ENCODE measurements around the gene GPX8. TPM values are rescaled to one million over a fixed set of nuclear protein-coding genes. Genes with fewer than 3 reads are reported as not detected.

Gene GPX8
- polyA plus RNA-seq, 1 donor, result 48.7 TPM

DNA sequence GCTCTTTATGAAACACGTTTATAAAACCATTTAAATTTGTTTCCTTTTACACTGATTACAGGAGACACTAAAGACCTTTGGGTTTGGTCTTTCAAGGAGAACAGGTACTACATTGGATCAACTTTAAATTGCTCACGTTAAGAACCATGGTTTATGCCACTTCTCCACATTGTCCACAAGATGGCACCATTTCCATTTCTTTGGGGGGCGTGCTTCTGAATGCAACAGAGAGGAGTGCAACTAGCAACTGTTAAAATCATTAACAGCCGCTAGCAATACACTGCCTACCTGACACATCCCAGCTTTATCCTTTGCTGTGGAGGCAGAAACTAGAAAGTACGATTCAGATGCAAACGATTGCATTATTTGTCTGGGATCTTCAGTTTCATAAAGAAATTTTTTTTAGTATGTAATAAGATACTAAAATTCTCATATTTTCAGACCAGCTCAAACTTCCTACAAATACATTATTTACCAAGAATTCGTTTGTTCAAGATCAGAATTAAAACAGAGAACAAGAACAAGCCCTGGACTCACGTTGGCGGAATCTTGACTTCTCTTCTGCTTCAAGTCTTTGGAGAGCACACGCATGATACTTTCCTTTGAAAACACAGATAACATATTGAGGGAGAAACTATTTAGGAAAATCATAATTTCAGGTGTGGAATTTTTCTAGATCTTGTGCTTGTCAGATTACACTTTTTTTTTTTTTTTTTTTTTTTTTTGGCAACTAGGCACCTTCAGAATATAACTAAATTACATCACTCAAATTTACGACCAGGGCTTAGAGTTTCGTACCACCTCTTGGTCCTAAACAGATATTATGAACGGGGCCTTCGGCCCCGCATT lies 12.3 kb downstream of the GPX8 start:
- no peak for DNase-seq (ENCODE audit: low read depth)

DNA sequence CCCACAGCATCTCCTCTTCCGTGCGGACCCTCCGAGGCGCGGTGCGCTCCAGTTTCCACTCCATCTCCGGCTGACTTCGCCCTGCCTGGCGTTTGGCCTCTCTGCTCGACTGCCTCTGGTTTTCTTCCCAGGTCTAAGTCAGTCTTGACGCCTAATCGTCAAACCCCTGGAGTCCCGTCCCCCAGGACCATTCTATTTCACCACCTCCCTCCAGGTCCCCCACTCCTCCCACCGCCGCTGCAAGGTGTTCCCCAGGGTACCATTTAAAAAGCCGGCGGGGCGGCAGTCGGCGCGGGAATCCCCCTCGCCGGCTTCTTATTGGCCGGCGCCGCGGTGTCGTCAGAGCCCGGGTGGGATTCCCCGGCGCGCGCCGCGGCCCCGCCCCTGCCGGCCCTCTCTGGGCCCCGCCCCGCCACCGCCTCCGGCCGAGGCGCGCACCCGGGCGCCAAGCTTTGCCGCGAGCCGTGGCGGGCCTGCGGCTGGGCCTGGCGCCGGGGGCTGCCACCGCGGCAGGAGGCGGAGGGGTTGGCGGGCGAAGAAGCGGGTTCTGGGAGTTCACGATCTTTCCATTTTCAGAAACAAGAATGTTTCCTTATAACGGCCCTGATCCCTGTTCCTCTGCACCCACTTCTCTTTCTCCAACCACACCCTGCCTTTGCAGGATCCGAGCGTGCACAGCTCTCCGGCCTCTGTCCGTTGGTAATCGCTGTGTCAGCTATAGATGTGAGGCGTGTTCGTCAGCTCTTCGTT lies 13.1 kb downstream of the GPX8 start, which contains the start of gene CDC20B:
CDC20B (minus strand) TSS at position 241 of the 750 bp plus-strand sequence; CDS start at position 64, 177 bp downstream.
- DNase-seq (ENCODE audit: low read depth), result no peak

DNA sequence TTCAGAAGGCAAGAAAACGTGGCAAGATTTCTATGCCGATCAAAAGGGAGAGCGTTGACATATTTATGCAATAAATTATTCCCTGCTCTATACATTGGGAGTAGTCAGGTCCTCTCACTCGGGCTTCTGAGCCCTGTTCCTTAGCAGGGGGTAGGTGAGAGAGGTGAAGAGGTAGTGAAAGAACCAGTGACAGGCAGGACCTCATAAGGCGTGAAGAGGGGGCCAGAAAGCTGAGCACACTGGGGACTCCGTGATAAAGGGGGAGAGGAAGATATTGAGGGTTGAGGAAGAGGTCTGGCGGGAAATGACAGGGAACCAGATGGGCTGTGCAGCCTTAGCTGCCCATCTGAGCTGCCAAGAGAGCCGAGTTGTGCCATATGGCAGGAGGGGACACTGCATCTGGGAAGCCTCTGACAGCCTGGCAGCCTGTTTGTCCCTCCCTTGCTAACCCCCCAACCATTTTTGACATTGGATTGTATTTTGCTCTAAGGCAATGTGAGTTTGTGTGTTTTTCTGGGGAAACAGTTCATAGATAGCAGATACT lies 13.8 kb downstream of the GPX8 start:
- DNase-seq (ENCODE audit: low read depth), result no peak

DNA sequence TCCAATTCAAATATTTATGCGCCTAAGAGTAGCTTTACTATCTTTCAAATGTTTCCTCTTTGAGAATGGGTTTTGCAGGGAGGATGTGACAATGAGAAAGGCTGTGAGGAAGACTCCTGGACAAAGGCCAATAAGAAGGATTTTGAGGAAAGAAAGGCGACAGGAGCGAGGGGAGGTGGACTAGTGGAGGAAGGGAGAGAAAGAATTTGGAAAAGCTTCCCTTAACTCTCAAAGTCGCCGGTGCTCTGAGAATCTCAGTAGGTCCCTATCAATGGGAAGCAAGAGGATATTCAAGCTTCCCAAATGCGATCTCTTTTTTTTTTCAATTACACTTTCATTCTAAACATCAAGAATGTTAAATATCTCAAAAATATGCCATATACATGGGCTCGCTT lies 15.8 kb downstream of the GPX8 start:
- DNase-seq (ENCODE audit: low read depth), result no peak

DNA sequence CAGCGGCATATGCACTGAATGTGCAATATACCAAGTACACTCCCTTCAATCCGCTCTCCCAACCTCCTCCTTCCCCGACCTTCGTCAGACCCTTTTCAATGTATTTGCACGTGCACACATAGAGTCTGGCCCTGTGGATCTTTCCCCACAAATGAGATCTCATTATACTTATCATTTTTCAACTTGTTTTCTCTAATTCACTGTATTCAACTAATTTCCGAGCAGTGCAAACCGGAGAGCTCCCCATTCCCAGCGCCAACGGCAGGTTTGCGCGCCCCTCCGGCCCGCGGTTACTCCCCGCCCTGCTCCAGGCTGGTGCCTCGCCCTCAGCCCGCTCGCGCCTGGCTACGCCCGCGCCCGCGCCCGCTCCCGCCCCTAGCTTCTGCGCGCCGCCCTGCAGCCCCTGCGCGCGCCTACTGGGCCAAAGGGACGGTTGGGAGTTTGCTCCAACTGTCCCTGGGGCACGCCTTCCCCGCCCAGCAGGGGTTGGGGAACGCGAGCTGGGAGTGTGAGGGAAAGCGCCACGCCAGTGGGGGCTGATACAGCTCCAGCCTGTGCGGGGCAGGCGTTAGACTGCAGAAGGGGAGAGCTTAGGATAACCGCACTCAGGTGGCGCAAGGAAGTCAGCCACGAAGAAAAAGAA lies 16.3 kb downstream of the GPX8 start:
- DNase-seq (ENCODE audit: low read depth), result no peak

DNA sequence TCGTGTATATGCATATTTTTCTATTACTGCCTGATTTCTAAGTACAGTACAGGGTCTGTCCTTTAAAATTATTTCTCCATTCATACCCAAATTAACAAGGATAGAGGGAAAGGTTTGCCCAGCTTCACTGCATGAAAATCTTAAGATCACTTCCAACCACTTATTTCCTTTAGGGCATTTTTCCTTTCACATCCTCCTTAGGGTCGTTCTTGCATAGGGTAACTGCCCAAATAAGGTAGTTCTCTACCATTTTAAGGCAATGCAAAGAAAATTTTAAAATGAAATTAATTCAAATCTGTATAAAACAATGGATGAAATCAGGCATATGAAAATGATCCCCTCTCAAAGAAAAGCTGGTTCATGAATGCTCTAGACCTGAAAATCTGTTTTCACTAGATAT lies 17.1 kb downstream of the GPX8 start:
- DNase-seq (ENCODE audit: low read depth), result no peak

DNA sequence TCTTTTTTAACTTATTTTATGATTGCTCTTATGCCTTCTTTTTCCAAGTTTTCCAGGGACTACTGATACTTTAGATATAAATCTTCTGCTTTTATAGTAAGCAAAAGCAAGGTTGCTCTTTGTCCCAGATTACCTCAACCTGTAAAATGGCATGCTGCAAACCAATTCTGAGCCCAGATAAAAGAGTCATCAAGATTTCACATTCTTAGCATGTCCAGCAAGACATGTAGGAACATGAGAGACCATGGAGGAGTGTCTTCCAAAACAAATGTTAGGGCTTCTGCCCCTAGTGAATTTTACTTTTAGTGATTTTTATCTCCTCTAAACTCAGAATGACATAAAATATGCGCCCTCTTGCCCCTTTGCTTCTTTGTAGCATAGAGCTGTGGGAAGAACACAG lies 20.0 kb downstream of the GPX8 start:
- no peak for DNase-seq (ENCODE audit: low read depth)

DNA sequence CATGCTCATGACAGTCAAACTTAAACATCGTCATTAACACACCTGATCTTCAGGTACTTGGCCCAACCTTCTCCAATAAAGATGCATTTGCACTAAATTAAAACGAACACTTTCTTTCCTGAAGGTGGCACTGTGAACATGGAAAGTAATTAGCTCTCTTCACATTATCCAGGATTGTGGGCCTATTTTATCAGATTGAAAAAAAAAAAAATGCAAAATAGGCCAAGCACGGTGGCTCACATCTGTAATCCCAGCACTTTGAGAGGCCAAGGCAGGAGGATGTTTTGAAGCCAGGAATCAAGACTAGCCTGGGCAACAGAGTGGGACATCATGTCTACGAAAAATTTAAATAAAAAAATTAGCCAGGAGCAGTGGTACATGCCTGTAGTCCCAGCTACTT lies 27.4 kb downstream of the GPX8 start:
- DNase-seq (ENCODE audit: low read depth), result no peak

DNA sequence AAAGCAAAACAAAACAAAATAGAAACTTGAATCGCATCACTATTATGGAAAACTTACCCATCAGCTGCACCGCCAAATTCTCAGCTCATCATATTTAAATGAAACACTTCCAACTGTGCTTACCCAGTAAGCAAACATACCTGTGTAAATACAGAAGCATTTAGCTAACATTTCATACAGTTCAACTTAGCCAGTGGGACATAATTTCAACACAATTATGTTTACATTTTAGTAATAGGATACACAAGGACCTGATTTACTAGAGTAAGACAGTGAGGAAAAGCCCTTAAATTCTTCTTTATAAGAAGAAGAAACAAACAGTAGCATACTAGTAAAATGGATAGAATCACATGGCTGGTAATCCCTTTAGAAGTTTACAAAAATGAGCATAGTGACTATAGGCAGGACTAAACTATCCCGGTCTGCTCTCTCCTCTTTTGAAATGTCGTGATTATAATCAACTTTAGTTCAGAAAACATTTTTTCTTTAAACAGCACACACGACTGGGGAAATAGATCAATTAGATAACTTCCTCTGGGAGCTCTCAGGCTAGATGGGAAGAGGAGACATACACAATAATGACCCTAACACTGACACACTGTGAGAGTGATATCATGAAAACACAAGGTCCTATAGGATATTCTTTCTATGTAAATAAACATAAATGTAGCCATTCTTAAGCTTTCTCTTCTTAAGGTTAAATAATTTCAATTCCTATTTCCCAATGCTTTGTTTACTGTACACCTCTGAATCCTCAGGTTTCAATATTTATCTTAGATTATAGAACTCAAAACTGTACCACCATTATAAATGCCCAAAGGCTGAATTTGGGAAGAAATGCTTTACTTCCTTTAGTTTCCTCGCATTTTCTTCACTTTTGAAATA lies 28.9 kb downstream of the GPX8 start:
- no peak for DNase-seq (ENCODE audit: low read depth)

DNA sequence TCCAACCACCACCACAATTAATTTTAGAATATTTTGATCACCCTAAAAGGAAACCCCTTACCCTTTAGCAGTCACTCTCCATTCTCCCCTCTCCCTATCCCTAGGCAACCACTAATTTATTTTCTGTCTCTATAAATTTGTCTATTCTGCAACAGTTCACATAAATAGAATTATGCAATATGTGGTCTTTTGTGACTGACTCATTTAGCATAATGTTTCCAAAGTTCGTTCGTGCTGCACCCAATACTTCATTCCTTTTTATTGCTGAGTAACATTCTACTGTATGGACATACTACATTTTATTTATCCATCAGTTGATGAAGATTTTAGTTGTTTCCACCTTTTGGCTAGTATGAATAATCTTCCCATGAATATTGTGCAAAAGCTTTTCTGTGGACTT lies 31.2 kb downstream of the GPX8 start:
- no peak for DNase-seq (ENCODE audit: low read depth)

DNA sequence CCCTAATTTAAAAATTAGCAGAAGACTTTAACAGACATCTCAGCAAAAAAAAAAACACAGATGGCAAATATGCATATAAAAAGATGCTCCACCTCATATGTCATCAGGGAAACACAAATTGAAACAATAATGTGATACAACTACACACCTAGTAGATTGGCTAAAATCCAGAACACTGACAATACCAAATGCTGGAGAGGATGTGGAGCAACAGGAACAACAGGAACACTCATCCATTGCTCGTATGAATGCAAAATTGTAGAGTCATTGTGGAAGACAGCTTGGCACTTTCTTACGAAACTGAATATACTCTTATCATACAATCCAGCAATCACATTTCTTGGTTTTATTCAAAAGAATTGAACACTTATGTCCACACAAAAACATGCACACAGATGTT lies 45.0 kb downstream of the GPX8 start:
- no peak for DNase-seq (ENCODE audit: low read depth)

DNA sequence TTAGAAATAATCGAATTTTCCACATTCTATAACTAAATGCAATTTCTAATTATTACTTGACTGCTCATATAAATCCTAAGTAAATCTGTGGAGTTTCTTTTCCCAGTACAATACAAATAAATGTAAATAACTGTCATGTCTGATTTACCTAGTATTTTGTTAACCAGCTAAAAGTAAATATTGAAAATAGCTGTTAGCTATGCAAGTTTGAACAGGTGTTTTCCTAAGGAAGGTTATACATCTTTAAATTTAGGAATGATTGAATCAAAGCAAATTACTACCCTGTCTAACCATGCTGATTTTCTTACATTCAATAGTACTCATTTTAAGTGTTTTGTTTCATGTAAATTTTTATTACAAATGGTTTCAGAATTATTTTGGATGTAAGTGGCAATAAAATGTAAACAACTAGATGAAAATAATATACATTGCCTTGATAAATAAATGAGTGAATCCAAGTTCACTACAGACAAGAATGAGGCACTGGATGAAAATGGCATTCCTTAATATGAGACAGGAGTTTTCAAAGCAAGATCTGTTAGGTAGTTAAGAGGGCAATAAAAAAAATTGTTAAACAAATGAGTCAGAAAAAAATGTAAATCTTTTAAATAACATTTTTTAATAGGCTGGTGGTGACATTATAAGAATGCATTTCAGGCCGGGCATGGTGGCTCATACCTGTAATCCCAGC lies 51.4 kb downstream of the GPX8 start:
- DNase-seq (ENCODE audit: low read depth), result no peak

Other genes starting within 250 kb of the GPX8 start
- 1.7 TPM for gene ESM1, start 174.6 kb upstream of the GPX8 start, polyA plus RNA-seq (ENCODE audit: insufficient read length)
- gene GZMK, start 135.9 kb upstream of the GPX8 start, polyA plus RNA-seq (ENCODE audit: insufficient read length), result 0.16 TPM
- 0.67 TPM for gene GZMA, start 57.5 kb upstream of the GPX8 start, polyA plus RNA-seq (ENCODE audit: insufficient read length)
- gene CDC20B, start 13.0 kb downstream of the GPX8 start, polyA plus RNA-seq (ENCODE audit: insufficient read length), result not detected
- gene MCIDAS, start 67.1 kb downstream of the GPX8 start, polyA plus RNA-seq (ENCODE audit: insufficient read length), result not detected
- not detected for gene CCNO, start 73.4 kb downstream of the GPX8 start, polyA plus RNA-seq (ENCODE audit: insufficient read length)
- gene DHX29, start 147.5 kb downstream of the GPX8 start, polyA plus RNA-seq (ENCODE audit: insufficient read length), result 26.6 TPM
- gene MTREX, start 147.8 kb downstream of the GPX8 start, polyA plus RNA-seq (ENCODE audit: insufficient read length), result 66.8 TPM